ENCODE results near the gene PRKAG2.
A peak's percentile ranks its signal among the peaks of the same experiment; 100 is the strongest.

Gene PRKAG2

GRCh38 chr7:151864081-151864480 is 12.8 kb downstream of the PRKAG2 start:
- DNase-seq, result no peak

GRCh38 chr7:151863386-151864079 is 13.4 kb downstream of the PRKAG2 start:
- no peak for DNase-seq

GRCh38 chr7:151862606-151863381 is 14.1 kb downstream of the PRKAG2 start:
- DNase-seq, result no peak

- DNase-seq, result no peak
These were observed 15.0 kb downstream of the PRKAG2 start for GRCh38 chr7:151861881-151862280.

- no peak for DNase-seq
These were observed 16.1 kb downstream of the PRKAG2 start for GRCh38 chr7:151860771-151861170.

- no peak for DNase-seq
These were observed 16.8 kb downstream of the PRKAG2 start for GRCh38 chr7:151859948-151860685.

GRCh38 chr7:151859111-151859947 is 17.6 kb downstream of the PRKAG2 start:
- DNase-seq, result no peak

- no peak for DNase-seq
These were observed 18.5 kb downstream of the PRKAG2 start for GRCh38 chr7:151858456-151858855.

GRCh38 chr7:151857866-151858450 is 19.0 kb downstream of the PRKAG2 start:
- no peak for DNase-seq

GRCh38 chr7:151857412-151857811 is 19.5 kb downstream of the PRKAG2 start:
- DNase-seq, result no peak

GRCh38 chr7:151856516-151856915 is 20.4 kb downstream of the PRKAG2 start:
- DNase-seq, result no peak

- DNase-seq, result no peak
These were observed 20.8 kb downstream of the PRKAG2 start for GRCh38 chr7:151856098-151856497.

GRCh38 chr7:151854720-151855071 is 22.2 kb downstream of the PRKAG2 start:
- DNase-seq, result no peak

- DNase-seq, result no peak
These were observed 22.8 kb downstream of the PRKAG2 start for GRCh38 chr7:151853896-151854719.

- DNase-seq, result no peak
These were observed 24.2 kb downstream of the PRKAG2 start for GRCh38 chr7:151852486-151853396.

- peak; percentile 50 for DNase-seq
These were observed 25.1 kb downstream of the PRKAG2 start for GRCh38 chr7:151851782-151852181.

GRCh38 chr7:151851145-151851751 is 25.7 kb downstream of the PRKAG2 start:
- DNase-seq, result peak; percentile 70

GRCh38 chr7:151850491-151851124 is 26.3 kb downstream of the PRKAG2 start:
- peak; percentile 44 for DNase-seq

- DNase-seq, result no peak
These were observed 27.0 kb downstream of the PRKAG2 start for GRCh38 chr7:151849879-151850260.
